Caco-2 (cell line): Measurements from ENCODE around the gene CASZ1. TPM values are rescaled to one million over a fixed set of nuclear protein-coding genes. Genes with fewer than 3 reads are reported as not detected.

Experiments used
- BruUV-seq: library from RNA; stranded (reverse); fragments of 400-500 nt; replicated peaks from 2 replicates; lab custom pipeline; 2021; lab: Mats Ljungman, UMichigan
- CTCF ChIA-PET: fragments of 300-600 bp; sonication (Branson Sonifier 250); formaldehyde crosslinking; loops from one replicate; lab custom pipeline; 2022; ENCODE audit warnings: antibody characterized with exemption; lab: Charles Lee
- POLR2A ChIA-PET: fragments of 300-600 bp; sonication (Branson Sonifier 250); formaldehyde crosslinking; loops from one replicate; lab custom pipeline; 2022; ENCODE audit warnings: antibody characterized with exemption; lab: Charles Lee
- DNase-seq, 2 experiments: peaks; one replicate each; pipeline versions ENCODE4 v3.0.0 to v3.0.0-alpha.2; 2020 to 2022
- H3K27me3 ChIP-seq: replicated peaks from 2 replicates; pipeline ENCODE4 v1.6.0; 2011; ENCODE audit warnings: low read length; ENCODE audit not compliant: control insufficient read depth, insufficient read depth
- H3K36me3 ChIP-seq: 2 replicates; pipeline ENCODE4 v1.5.1; 2011; ENCODE audit warnings: low read length; ENCODE audit not compliant: control insufficient read depth, insufficient read depth
- H3K4me1 ChIP-seq: fragments of 250-450 bp; sonication (Bioruptor Pico); 2 replicates; pipeline ENCODE4 v1.5.1; 2020; ENCODE audit warnings: mild to moderate bottlenecking
- H3K4me3 ChIP-seq: 2 replicates; pipeline ENCODE4 v1.5.1; 2011; ENCODE audit warnings: low read depth, mild to moderate bottlenecking, control low read depth, low read length
- H3K9me3 ChIP-seq: fragments of 250-450 bp; sonication (Bioruptor Pico); 2 replicates; pipeline ENCODE4 v1.5.1; 2020; ENCODE audit warnings: mild to moderate bottlenecking, moderate library complexity
- H3K27ac Mint-ChIP-seq: one replicate; pipeline ENCODE4 v1.8.0; 2022; ENCODE audit warnings: mixed read lengths; ENCODE audit not compliant: unreplicated experiment
- H3K27me3 Mint-ChIP-seq: one replicate; pipeline ENCODE4 v1.8.0; 2022; ENCODE audit warnings: mixed read lengths; ENCODE audit not compliant: insufficient read depth, unreplicated experiment
- H3K36me3 Mint-ChIP-seq: one replicate; pipeline ENCODE4 v1.8.0; 2022; ENCODE audit warnings: mild to moderate bottlenecking, mixed read lengths; ENCODE audit not compliant: insufficient read depth, unreplicated experiment
- H3K4me1 Mint-ChIP-seq: one replicate; pipeline ENCODE4 v1.8.0; 2022; ENCODE audit warnings: low read depth, mixed read lengths; ENCODE audit not compliant: unreplicated experiment
- H3K4me3 Mint-ChIP-seq: one replicate; pipeline ENCODE4 v1.8.0; 2022; ENCODE audit warnings: mild to moderate bottlenecking, moderate library complexity, mixed read lengths; ENCODE audit not compliant: unreplicated experiment
- H3K9me3 Mint-ChIP-seq: one replicate; pipeline ENCODE4 v1.8.0; 2022; ENCODE audit warnings: mixed read lengths; ENCODE audit not compliant: unreplicated experiment
- CTCF ChIP-seq, 2 experiments: fragments of 200-600 bp in 1 of 2; IDR thresholded peaks; 1 replicate in 1 of 2; 2 replicates in 1 of 2; pipeline versions ENCODE4 v1.5.1 to v1.8.0; 2011 to 2022; ENCODE audit warnings: antibody characterized with exemption in 1 of 2, control low read depth in 1 of 2, inconsistent platforms in 1 of 2, low read depth in 1 of 2, low read length in 1 of 2, mild to moderate bottlenecking in 1 of 2, moderate library complexity in 1 of 2; ENCODE audit not compliant: insufficient read depth in 1 of 2, severe bottlenecking in 1 of 2, unreplicated experiment in 1 of 2
- intact Hi-C: fragments of 100-400 bp; cut with micrococcal nuclease; formaldehyde crosslinking; loops from one replicate; pipeline ENCODE4 v1.10.0; 2022; ENCODE audit not compliant: unreplicated experiment
- total RNA-seq: library from RNA; stranded (reverse); gene quantifications from 2 replicates; pipeline ENCODE4 v1.2.3, GENCODE V29; 2022

Gene CASZ1
- total RNA-seq, 1 experiment from 2014 or later: 10.9 TPM

GRCh38 chr1:10615332-10615731 is 181.1 kb downstream of the CASZ1 start:
- BruUV-seq: no TSS peak
- Mint-ChIP-seq H3K4me1 (no peaks in the 10 kb centered on the region), H3K27me3 (no peaks in the 10 kb centered on the region), H3K27ac (no peak overlapping the region), H3K4me3 (no peak overlapping the region), H3K9me3 (no peaks in the 10 kb centered on the region), H3K36me3 (no peaks in the 10 kb centered on the region)
- H3K36me3 ChIP-seq: no peaks in the 10 kb centered on the region; the same call in 1 of the 2 replicates
- H3K27me3 ChIP-seq: no peaks in the 10 kb centered on the region
- no peaks in the 10 kb centered on the region for H3K9me3 ChIP-seq
- CTCF ChIA-PET: no interaction called here
- POLR2A ChIA-PET: no interaction called here
- TF ChIP-seq CTCF (IDR thresholded peaks at IDR 0.05; ENCODE audit: insufficient read depth in 1 of 2, low read depth in 1 of 2, low read length in 1 of 2, severe bottlenecking in 1 of 2, unreplicated experiment in 1 of 2): no peak
- no peaks in the 10 kb centered on the region for H3K4me1 ChIP-seq
- H3K4me3 ChIP-seq: no peak overlapping the region
- intact Hi-C loops: no loop called here
- no peak for DNase-seq

GRCh38 chr1:10614377-10615225 is 181.8 kb downstream of the CASZ1 start:
- H3K4me1 ChIP-seq: no peaks in the 10 kb centered on the region
- H3K36me3 ChIP-seq: no peaks in the 10 kb centered on the region; the same call in 1 of the 2 replicates
- intact Hi-C loops: no loop called here
- Mint-ChIP-seq H3K4me3 (no peak overlapping the region), H3K27ac (no peak overlapping the region), H3K4me1 (no peaks in the 10 kb centered on the region), H3K9me3 (no peaks in the 10 kb centered on the region), H3K36me3 (no peaks in the 10 kb centered on the region), H3K27me3 (no peaks in the 10 kb centered on the region)
- ChIA-PET CTCF (no interaction called here), POLR2A (no interaction called here)
- no peaks in the 10 kb centered on the region for H3K9me3 ChIP-seq
- no peak overlapping the region for H3K4me3 ChIP-seq
- DNase-seq: no peak
- no TSS peak for BruUV-seq
- H3K27me3 ChIP-seq: no peaks in the 10 kb centered on the region
- no peak for TF ChIP-seq CTCF (IDR thresholded peaks at IDR 0.05; ENCODE audit: insufficient read depth in 1 of 2, low read depth in 1 of 2, low read length in 1 of 2, severe bottlenecking in 1 of 2, unreplicated experiment in 1 of 2)

GRCh38 chr1:10613861-10614260 is 182.6 kb downstream of the CASZ1 start:
- Mint-ChIP-seq H3K4me3 (no peak overlapping the region), H3K27ac (no peak overlapping the region), H3K4me1 (no peaks in the 10 kb centered on the region), H3K36me3 (no peaks in the 10 kb centered on the region), H3K27me3 (no peaks in the 10 kb centered on the region), H3K9me3 (no peaks in the 10 kb centered on the region)
- Histone ChIP-seq H3K36me3 (no peaks in the 10 kb centered on the region; the same call in 1 of the 2 replicates), H3K4me1 (no peaks in the 10 kb centered on the region), H3K27me3 (no peaks in the 10 kb centered on the region), H3K9me3 (no peaks in the 10 kb centered on the region), H3K4me3 (no peak overlapping the region)
- ChIA-PET POLR2A (no interaction called here), CTCF (no interaction called here)
- DNase-seq: no peak
- no peak for TF ChIP-seq CTCF (IDR thresholded peaks at IDR 0.05; ENCODE audit: insufficient read depth in 1 of 2, low read depth in 1 of 2, low read length in 1 of 2, severe bottlenecking in 1 of 2, unreplicated experiment in 1 of 2)
- no TSS peak for BruUV-seq
- intact Hi-C loops: no loop called here
